Endothelial cell of umbilical vein (primary cell): Measurements from ENCODE around the gene SRRM3. TPM values are rescaled to one million over a fixed set of nuclear protein-coding genes. Genes with fewer than 3 reads are reported as not detected.

Source experiments
- BruUV-seq: library from RNA; stranded (reverse); fragments of 400-500 nt; replicated peaks from 2 replicates; lab custom pipeline; 2021; lab: Mats Ljungman, UMichigan
- CTCF ChIA-PET: fragments of 300-600, 350-600 bp; sonication (Branson Sonifier 250); formaldehyde crosslinking; loops from one replicate; lab custom pipeline; 2021; ENCODE audit warnings: antibody characterized with exemption, inconsistent platforms; lab: Charles Lee
- POLR2A ChIA-PET: fragments of 300-600, 350-600 bp; sonication (Branson Sonifier 250); formaldehyde crosslinking; loops from one replicate; lab custom pipeline; 2021; ENCODE audit warnings: antibody characterized with exemption, inconsistent platforms; lab: Charles Lee
- DNase-seq: peaks from one replicate; pipeline ENCODE4 v3.0.0-alpha.2; 2011; ENCODE audit warnings: low read depth, low spot score
- FAIRE-seq: peaks from 2 replicates; lab custom pipeline; 2011; peaks lifted over from hg19 to GRCh38; lab: Jason Lieb, UNC
- H2AFZ ChIP-seq: 2 replicates; pipeline ENCODE4 v1.6.0; 2012; ENCODE audit warnings: low read depth, low read length, control low read depth, inconsistent platforms
- H3K27ac ChIP-seq: 2 replicates; pipeline ENCODE4 v1.5.1; 2011; ENCODE audit warnings: low read depth, mild to moderate bottlenecking, control low read depth, low read length, moderate library complexity; ENCODE audit not compliant: insufficient read depth
- H3K27me3 ChIP-seq, 2 experiments: 2 replicates each; pipeline versions ENCODE4 v1.6.0 to v1.6.1; 2011; ENCODE audit warnings: low read length in 2 of 2, mixed read lengths in 1 of 2; ENCODE audit not compliant: control insufficient read depth in 2 of 2, insufficient read depth in 2 of 2
- H3K36me3 ChIP-seq, 2 experiments: 2 replicates in 1 of 2; 3 replicates in 1 of 2; pipeline ENCODE4 v1.5.1; 2011; ENCODE audit warnings: low read length in 2 of 2, mild to moderate bottlenecking in 1 of 2, moderate library complexity in 1 of 2; ENCODE audit not compliant: control insufficient read depth in 2 of 2, insufficient read depth in 2 of 2; ENCODE audit errors: extremely low read depth in 1 of 2
- H3K4me1 ChIP-seq: 3 replicates; pipeline ENCODE4 v1.5.1; 2011; ENCODE audit warnings: mild to moderate bottlenecking, low read length; ENCODE audit not compliant: control insufficient read depth, insufficient read depth; ENCODE audit errors: extremely low read depth
- H3K4me2 ChIP-seq: 2 replicates; pipeline ENCODE4 v1.6.1; 2011; ENCODE audit warnings: low read length, control low read depth, mixed read lengths; ENCODE audit not compliant: insufficient read depth
- H3K4me3 ChIP-seq, 3 experiments: fragments of 200-600 bp in 1 of 3; sonication (generic), shearing (Covaris generic) in 1 of 3; replicated peaks in 1 of 3; 2 replicates each; pipeline ENCODE4 v1.5.1; 2011 to 2016; ENCODE audit warnings: control low read depth in 3 of 3, low read length in 3 of 3, mild to moderate bottlenecking in 2 of 3, inconsistent platforms in 1 of 3, low read depth in 1 of 3, moderate library complexity in 1 of 3; ENCODE audit not compliant: insufficient read depth in 1 of 3
- H3K79me2 ChIP-seq: 2 replicates; pipeline ENCODE4 v1.6.0; 2012; ENCODE audit warnings: low read length, inconsistent platforms; ENCODE audit not compliant: control insufficient read depth, insufficient read depth
- H3K9ac ChIP-seq: replicated peaks from 2 replicates; pipeline ENCODE3; 2011; ENCODE audit warnings: low read length, control low read depth; ENCODE audit not compliant: insufficient read depth; ENCODE audit errors: extremely low read depth
- H3K9me1 ChIP-seq: replicated peaks from 3 replicates; pipeline ENCODE4 v1.6.0; 2011; ENCODE audit warnings: mild to moderate bottlenecking, low read length; ENCODE audit not compliant: control insufficient read depth, insufficient read depth; ENCODE audit errors: extremely low read depth
- H3K9me3 ChIP-seq: replicated peaks from 2 replicates; pipeline ENCODE4 v1.5.1; 2012; ENCODE audit warnings: low read length, inconsistent platforms; ENCODE audit not compliant: control insufficient read depth, insufficient read depth
- H4K20me1 ChIP-seq: replicated peaks from 2 replicates; pipeline ENCODE3; 2011; ENCODE audit warnings: mild to moderate bottlenecking, low read length; ENCODE audit not compliant: control insufficient read depth, insufficient read depth; ENCODE audit errors: extremely low read depth
- CTCF ChIP-seq, 2 donors: IDR thresholded peaks; 1 replicate in 1 of 2; 2 replicates in 1 of 2; pipeline ENCODE4 v1.5.1; 2011; ENCODE audit warnings: low read length in 2 of 2, mild to moderate bottlenecking in 2 of 2, moderate library complexity in 2 of 2, control low read depth in 1 of 2, inconsistent platforms in 1 of 2, low read depth in 1 of 2; ENCODE audit not compliant: insufficient read depth in 1 of 2; ENCODE audit errors: extremely low read depth in 1 of 2
- EZH2 ChIP-seq: IDR thresholded peaks from 2 replicates; pipeline ENCODE4 v1.6.1; 2012; ENCODE audit warnings: borderline replicate concordance, low read depth, mild to moderate bottlenecking, moderate library complexity, low read length, inconsistent platforms; ENCODE audit not compliant: severe bottlenecking
- FOS ChIP-seq: IDR thresholded peaks from 2 replicates; pipeline ENCODE4 v1.6.1; 2011; ENCODE audit warnings: mild to moderate bottlenecking, low read length, moderate library complexity, borderline replicate concordance; ENCODE audit not compliant: insufficient read depth
- GATA2 ChIP-seq: IDR thresholded peaks from 2 replicates; pipeline ENCODE4 v1.7.0; 2011; ENCODE audit warnings: low read depth, mild to moderate bottlenecking, moderate library complexity, mixed read lengths, low read length; ENCODE audit not compliant: insufficient read length, insufficient read depth
- JUN ChIP-seq: IDR thresholded peaks from 2 replicates; pipeline ENCODE4 v1.6.1; 2011; ENCODE audit warnings: borderline replicate concordance, low read depth; ENCODE audit not compliant: insufficient read length, insufficient read depth
- MAX ChIP-seq: IDR thresholded peaks from 2 replicates; pipeline ENCODE4 v1.6.1; 2011; ENCODE audit not compliant: insufficient read depth, insufficient read length
- MYC ChIP-seq: IDR thresholded peaks from one replicate; pipeline ENCODE4 v1.6.1; 2011; ENCODE audit warnings: mild to moderate bottlenecking, low read depth, low read length
- POLR2A ChIP-seq: IDR thresholded peaks from 2 replicates; pipeline ENCODE4 v1.6.1; 2012; ENCODE audit warnings: low read depth, mild to moderate bottlenecking, control low read depth, low read length
- POLR2AphosphoS5 ChIP-seq: IDR thresholded peaks from 2 replicates; pipeline ENCODE4 v1.6.1; 2012; ENCODE audit warnings: low read depth, mild to moderate bottlenecking, control low read depth, low read length, moderate library complexity; ENCODE audit not compliant: insufficient read depth
- dilution Hi-C: fragments of 300-500 bp; cut with MboI; formaldehyde crosslinking; loops from one replicate; pipeline ENCODE4 v1.15.0; 2019; ENCODE audit warnings: low sequenced_read_pairs; ENCODE audit not compliant: extremely low pct_ligation_motif_present
- intact Hi-C: fragments of 100-400 bp; cut with micrococcal nuclease; formaldehyde crosslinking; loops from one replicate; pipeline ENCODE4 v1.10.0; 2022
- polyA plus RNA-seq, 4 experiments: library from polyadenylated mRNA; depleted of rRNA in 3 of 4; stranded (reverse) in 3 of 4; unstranded in 1 of 4; fragments of >200 nt; gene quantifications; 2 replicates each; pipeline versions ENCODE4 v1.2.1 to v1.2.3, GENCODE V29; 2011 to 2012; ENCODE audit warnings: missing spikeins in 1 of 4
- total RNA-seq: library from RNA; stranded (reverse); gene quantifications from 2 replicates; pipeline ENCODE4 v1.2.3, GENCODE V29; 2021

SRRM3 gene
- total and polyA plus RNA-seq, 2 donors (not counting 3 experiments of a cell fraction or from before 2014, with no cell fraction given), result 4.4 to 5.4 TPM

- FAIRE-seq (no peak), DNase-seq (no peak)
- Histone ChIP-seq H3K9ac (no peak overlapping the region), H3K4me3 (no peak overlapping the region), H3K79me2 (no peaks in the 10 kb centered on the region), H3K9me1 (no peaks in the 10 kb centered on the region), H3K9me3 (no peaks in the 10 kb centered on the region), H3K27me3 (peaks cover 2 to 6% of the 10 kb centered on the region in 2 experiments), H3K4me2 (no peak overlapping the region), H3K27ac (no peak overlapping the region), H3K4me1 (no peaks in the 10 kb centered on the region), H3K36me3 (no peaks in the 10 kb centered on the region), H2AFZ (no peak overlapping the region), H4K20me1 (no peaks in the 10 kb centered on the region)
- ChIA-PET POLR2A (no interaction called here), CTCF (interaction anchor here (0.9 to 1.6 kb wide), 3 partner anchors 27 to 80 kb away, joined by 3 to 4 read pairs (median 3); no protein-coding TSS in a partner anchor)
- TF ChIP-seq FOS, result no peak
- TF ChIP-seq MYC, result no peak
- no peak for TF ChIP-seq CTCF (IDR thresholded peaks at IDR 0.05; ENCODE audit: extremely low read depth in 1 of 2, insufficient read depth in 1 of 2, low read depth in 1 of 2, low read length in 2 of 2)
- TF ChIP-seq POLR2AphosphoS5, result no peak
- TF ChIP-seq EZH2, result no peak
- TF ChIP-seq POLR2A, result no peak
- TF ChIP-seq MAX, result no peak
- TF ChIP-seq GATA2, result no peak
- TF ChIP-seq JUN, result no peak
- no TSS peak for BruUV-seq
- intact Hi-C loops (no loop called here), dilution Hi-C loops (no loop called here)
Measured at GRCh38 chr7:76257973-76258372, 56.3 kb downstream of the SRRM3 start.
